Measurements from ENCODE around the gene ESYT3. TPM values are rescaled to one million over a fixed set of nuclear protein-coding genes. Genes with fewer than 3 reads are reported as not detected.

The ESYT3 gene
- total and polyA plus RNA-seq, 2 of the 8 experiments (the other 6 are each of a cell fraction or from before 2014, with no cell fraction given): 4.4 to 7.3 TPM

DNA sequence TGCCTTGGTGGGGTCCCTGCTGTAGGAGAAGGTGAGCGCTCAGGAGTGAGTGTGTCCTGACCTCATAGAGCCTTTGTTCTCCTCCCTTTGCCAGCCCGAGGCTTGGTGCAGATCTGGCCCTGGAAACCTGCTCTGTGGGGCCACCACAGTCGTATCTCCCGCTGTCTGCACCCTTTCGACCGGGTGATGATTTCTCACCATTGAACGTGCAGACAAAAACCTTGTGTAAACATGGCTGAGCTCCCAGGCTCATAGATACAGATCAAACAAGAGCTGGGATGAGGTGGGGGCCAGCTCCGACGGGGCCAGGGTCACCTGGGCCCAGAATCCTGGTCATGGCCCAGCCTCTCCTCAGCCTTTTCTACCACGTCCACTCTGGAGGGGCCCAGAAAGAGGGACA is 34.6 kb upstream of the ESYT3 start (continued):
- TF ChIP-seq, protein P1, sequence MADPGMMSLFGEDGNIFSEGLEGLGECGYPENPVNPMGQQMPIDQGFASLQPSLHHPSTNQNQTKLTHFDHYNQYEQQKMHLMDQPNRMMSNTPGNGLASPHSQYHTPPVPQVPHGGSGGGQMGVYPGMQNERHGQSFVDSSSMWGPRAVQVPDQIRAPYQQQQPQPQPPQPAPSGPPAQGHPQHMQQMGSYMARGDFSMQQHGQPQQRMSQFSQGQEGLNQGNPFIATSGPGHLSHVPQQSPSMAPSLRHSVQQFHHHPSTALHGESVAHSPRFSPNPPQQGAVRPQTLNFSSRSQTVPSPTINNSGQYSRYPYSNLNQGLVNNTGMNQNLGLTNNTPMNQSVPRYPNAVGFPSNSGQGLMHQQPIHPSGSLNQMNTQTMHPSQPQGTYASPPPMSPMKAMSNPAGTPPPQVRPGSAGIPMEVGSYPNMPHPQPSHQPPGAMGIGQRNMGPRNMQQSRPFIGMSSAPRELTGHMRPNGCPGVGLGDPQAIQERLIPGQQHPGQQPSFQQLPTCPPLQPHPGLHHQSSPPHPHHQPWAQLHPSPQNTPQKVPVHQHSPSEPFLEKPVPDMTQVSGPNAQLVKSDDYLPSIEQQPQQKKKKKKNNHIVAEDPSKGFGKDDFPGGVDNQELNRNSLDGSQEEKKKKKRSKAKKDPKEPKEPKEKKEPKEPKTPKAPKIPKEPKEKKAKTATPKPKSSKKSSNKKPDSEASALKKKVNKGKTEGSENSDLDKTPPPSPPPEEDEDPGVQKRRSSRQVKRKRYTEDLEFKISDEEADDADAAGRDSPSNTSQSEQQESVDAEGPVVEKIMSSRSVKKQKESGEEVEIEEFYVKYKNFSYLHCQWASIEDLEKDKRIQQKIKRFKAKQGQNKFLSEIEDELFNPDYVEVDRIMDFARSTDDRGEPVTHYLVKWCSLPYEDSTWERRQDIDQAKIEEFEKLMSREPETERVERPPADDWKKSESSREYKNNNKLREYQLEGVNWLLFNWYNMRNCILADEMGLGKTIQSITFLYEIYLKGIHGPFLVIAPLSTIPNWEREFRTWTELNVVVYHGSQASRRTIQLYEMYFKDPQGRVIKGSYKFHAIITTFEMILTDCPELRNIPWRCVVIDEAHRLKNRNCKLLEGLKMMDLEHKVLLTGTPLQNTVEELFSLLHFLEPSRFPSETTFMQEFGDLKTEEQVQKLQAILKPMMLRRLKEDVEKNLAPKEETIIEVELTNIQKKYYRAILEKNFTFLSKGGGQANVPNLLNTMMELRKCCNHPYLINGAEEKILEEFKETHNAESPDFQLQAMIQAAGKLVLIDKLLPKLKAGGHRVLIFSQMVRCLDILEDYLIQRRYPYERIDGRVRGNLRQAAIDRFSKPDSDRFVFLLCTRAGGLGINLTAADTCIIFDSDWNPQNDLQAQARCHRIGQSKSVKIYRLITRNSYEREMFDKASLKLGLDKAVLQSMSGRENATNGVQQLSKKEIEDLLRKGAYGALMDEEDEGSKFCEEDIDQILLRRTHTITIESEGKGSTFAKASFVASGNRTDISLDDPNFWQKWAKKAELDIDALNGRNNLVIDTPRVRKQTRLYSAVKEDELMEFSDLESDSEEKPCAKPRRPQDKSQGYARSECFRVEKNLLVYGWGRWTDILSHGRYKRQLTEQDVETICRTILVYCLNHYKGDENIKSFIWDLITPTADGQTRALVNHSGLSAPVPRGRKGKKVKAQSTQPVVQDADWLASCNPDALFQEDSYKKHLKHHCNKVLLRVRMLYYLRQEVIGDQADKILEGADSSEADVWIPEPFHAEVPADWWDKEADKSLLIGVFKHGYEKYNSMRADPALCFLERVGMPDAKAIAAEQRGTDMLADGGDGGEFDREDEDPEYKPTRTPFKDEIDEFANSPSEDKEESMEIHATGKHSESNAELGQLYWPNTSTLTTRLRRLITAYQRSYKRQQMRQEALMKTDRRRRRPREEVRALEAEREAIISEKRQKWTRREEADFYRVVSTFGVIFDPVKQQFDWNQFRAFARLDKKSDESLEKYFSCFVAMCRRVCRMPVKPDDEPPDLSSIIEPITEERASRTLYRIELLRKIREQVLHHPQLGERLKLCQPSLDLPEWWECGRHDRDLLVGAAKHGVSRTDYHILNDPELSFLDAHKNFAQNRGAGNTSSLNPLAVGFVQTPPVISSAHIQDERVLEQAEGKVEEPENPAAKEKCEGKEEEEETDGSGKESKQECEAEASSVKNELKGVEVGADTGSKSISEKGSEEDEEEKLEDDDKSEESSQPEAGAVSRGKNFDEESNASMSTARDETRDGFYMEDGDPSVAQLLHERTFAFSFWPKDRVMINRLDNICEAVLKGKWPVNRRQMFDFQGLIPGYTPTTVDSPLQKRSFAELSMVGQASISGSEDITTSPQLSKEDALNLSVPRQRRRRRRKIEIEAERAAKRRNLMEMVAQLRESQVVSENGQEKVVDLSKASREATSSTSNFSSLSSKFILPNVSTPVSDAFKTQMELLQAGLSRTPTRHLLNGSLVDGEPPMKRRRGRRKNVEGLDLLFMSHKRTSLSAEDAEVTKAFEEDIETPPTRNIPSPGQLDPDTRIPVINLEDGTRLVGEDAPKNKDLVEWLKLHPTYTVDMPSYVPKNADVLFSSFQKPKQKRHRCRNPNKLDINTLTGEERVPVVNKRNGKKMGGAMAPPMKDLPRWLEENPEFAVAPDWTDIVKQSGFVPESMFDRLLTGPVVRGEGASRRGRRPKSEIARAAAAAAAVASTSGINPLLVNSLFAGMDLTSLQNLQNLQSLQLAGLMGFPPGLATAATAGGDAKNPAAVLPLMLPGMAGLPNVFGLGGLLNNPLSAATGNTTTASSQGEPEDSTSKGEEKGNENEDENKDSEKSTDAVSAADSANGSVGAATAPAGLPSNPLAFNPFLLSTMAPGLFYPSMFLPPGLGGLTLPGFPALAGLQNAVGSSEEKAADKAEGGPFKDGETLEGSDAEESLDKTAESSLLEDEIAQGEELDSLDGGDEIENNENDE (IDR thresholded peaks at IDR 0.05; ENCODE audit: insufficient replicate concordance, low read length): no peak
- no peak for TF ChIP-seq SAP30 (IDR thresholded peaks at IDR 0.05; ENCODE audit: insufficient read depth, insufficient replicate concordance, low read length)
- no peak for TF ChIP-seq SP1 (IDR thresholded peaks at IDR 0.05; ENCODE audit: low read depth, low read length)
- TF ChIP-seq CBX8 (IDR thresholded peaks at IDR 0.05; ENCODE audit: borderline replicate concordance, low read depth, low read length): no peak
- TF ChIP-seq CHD2 (IDR thresholded peaks at IDR 0.05; ENCODE audit: low read length): no peak
- no peak for TF ChIP-seq RNF2 (IDR thresholded peaks at IDR 0.05; ENCODE audit: borderline replicate concordance, low read depth, low read length, missing control alignments, poor library complexity, severe bottlenecking)
- no peak for TF ChIP-seq CREB1 (IDR thresholded peaks at IDR 0.05)
- TF ChIP-seq YY1 (IDR thresholded peaks at IDR 0.05; ENCODE audit: low read depth, low read length): no peak
- TF ChIP-seq, protein P2, sequence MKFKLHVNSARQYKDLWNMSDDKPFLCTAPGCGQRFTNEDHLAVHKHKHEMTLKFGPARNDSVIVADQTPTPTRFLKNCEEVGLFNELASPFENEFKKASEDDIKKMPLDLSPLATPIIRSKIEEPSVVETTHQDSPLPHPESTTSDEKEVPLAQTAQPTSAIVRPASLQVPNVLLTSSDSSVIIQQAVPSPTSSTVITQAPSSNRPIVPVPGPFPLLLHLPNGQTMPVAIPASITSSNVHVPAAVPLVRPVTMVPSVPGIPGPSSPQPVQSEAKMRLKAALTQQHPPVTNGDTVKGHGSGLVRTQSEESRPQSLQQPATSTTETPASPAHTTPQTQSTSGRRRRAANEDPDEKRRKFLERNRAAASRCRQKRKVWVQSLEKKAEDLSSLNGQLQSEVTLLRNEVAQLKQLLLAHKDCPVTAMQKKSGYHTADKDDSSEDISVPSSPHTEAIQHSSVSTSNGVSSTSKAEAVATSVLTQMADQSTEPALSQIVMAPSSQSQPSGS (IDR thresholded peaks at IDR 0.05; ENCODE audit: low read length): no peak
- TF ChIP-seq CHD1 (IDR thresholded peaks at IDR 0.05; ENCODE audit: low read depth, low read length): no peak

Measured in H1 (cell line).